T-cell (primary cell): ENCODE results near the gene MTA3. TPM values are rescaled to one million over a fixed set of nuclear protein-coding genes. Genes with fewer than 3 reads are reported as not detected.

Experiments
- ATAC-seq, 4 experiments: fragments of 200-7000 bp in 3 of 4; fragments of 150-1000 bp in 1 of 4; cut with Tn5 transposase; replicated peaks in 1 of 4; 1 replicate in 3 of 4; 2 replicates in 1 of 4; pipeline ENCODE4 v1.10.0; 2021; ENCODE audit warnings: moderate library complexity in 3 of 4, mild to moderate bottlenecking in 2 of 4, moderate number of reproducible peaks in 1 of 4
- CTCF ChIA-PET, 2 donors: fragments of 300-600 bp; sonication (Branson Sonifier 250); formaldehyde crosslinking; loops; one replicate each; lab custom pipeline; 2022; ENCODE audit warnings: antibody characterized with exemption in 2 of 2; lab: Charles Lee
- POLR2A ChIA-PET, 2 donors: fragments of 300-600 bp; sonication (Branson Sonifier 250); formaldehyde crosslinking; loops; one replicate each; lab custom pipeline; 2022; ENCODE audit warnings: antibody characterized with exemption in 2 of 2; lab: Charles Lee
- DNase-seq, 35 experiments: peaks; one replicate each; pipeline versions ENCODE4 v3.0.0 to v3.0.0-alpha.2; 2013 to 2023
- H3K27ac ChIP-seq: one replicate; pipeline ENCODE4 v1.5.1; 2013; ENCODE audit warnings: low read length
- H3K27me3 ChIP-seq, 2 experiments: replicated peaks in 1 of 2; 1 replicate in 1 of 2; 2 replicates in 1 of 2; pipeline versions ENCODE4 v1.6.1 to v1.7.0; 2013; ENCODE audit warnings: low read length in 1 of 2, mixed read lengths in 1 of 2; ENCODE audit not compliant: control insufficient read depth in 2 of 2, insufficient read depth in 2 of 2; ENCODE audit errors: extremely low read depth in 1 of 2
- H3K36me3 ChIP-seq, 2 donors: 1 replicate in 1 of 2; 2 replicates in 1 of 2; pipeline versions ENCODE4 v1.6.1 to v1.7.0; 2013; ENCODE audit warnings: low read length in 1 of 2; ENCODE audit not compliant: control insufficient read depth in 2 of 2, insufficient read depth in 1 of 2; ENCODE audit errors: extremely low read depth in 1 of 2
- H3K4me1 ChIP-seq, 2 experiments: 1 replicate in 1 of 2; 2 replicates in 1 of 2; pipeline versions ENCODE4 v1.6.1 to v1.7.0; 2013; ENCODE audit warnings: low read length in 2 of 2, mixed read lengths in 1 of 2; ENCODE audit not compliant: insufficient read depth in 2 of 2, control insufficient read depth in 1 of 2; ENCODE audit errors: extremely low read depth in 1 of 2
- H3K4me3 ChIP-seq, 2 donors: 1 replicate in 1 of 2; 2 replicates in 1 of 2; pipeline versions ENCODE4 v1.5.1 to v1.7.0; 2013; ENCODE audit warnings: mild to moderate bottlenecking in 2 of 2, low read length in 1 of 2, moderate library complexity in 1 of 2; ENCODE audit not compliant: control insufficient read depth in 1 of 2; ENCODE audit errors: extremely low read depth in 1 of 2
- H3K9me3 ChIP-seq: 2 replicates; pipeline ENCODE4 v1.7.0; 2013
- H3K27ac Mint-ChIP-seq, 2 donors: one replicate each; pipeline ENCODE4 v1.8.0; 2020 to 2021; ENCODE audit warnings: mild to moderate bottlenecking in 2 of 2, mixed read lengths in 2 of 2
- H3K27me3 Mint-ChIP-seq, 2 donors: one replicate each; pipeline ENCODE4 v1.8.0; 2021 to 2022; ENCODE audit warnings: mixed read lengths in 2 of 2
- H3K36me3 Mint-ChIP-seq: one replicate; pipeline ENCODE4 v1.8.0; 2021; ENCODE audit warnings: mixed read lengths
- H3K4me1 Mint-ChIP-seq, 3 donors: one replicate each; pipeline ENCODE4 v1.8.0; 2020 to 2022; ENCODE audit warnings: mixed read lengths in 3 of 3, mild to moderate bottlenecking in 1 of 3
- H3K4me3 Mint-ChIP-seq, 3 donors: one replicate each; pipeline ENCODE4 v1.8.0; 2020 to 2022; ENCODE audit warnings: mild to moderate bottlenecking in 3 of 3, mixed read lengths in 3 of 3, moderate library complexity in 3 of 3
- H3K9me3 Mint-ChIP-seq, 3 donors: one replicate each; pipeline ENCODE4 v1.8.0; 2020 to 2022; ENCODE audit warnings: mixed read lengths in 3 of 3
- WGBS: methylation state at CpG from one replicate; pipeline ENCODE4 v1.1.5; 2013; ENCODE audit warnings: missing lambda C conversion rate; ENCODE audit not compliant: insufficient coverage; 5-methylcytosine and 5-hydroxymethylcytosine counted together
- total RNA-seq, 35 experiments: library from RNA in 6 of 35; stranded (reverse) in 6 of 35; fragments of 120-200 nt in 1 of 35; gene quantifications; one replicate each; pipeline versions ENCODE4 v1.2.1 to v1.2.4 and lab custom pipeline; 2013 to 2026

MTA3 gene
- total RNA-seq, 5 donors from 2014 or later (not counting 1 experiment from before 2014, with no cell fraction given), result 20.9 to 42.4 (median 24.6) TPM

DNA sequence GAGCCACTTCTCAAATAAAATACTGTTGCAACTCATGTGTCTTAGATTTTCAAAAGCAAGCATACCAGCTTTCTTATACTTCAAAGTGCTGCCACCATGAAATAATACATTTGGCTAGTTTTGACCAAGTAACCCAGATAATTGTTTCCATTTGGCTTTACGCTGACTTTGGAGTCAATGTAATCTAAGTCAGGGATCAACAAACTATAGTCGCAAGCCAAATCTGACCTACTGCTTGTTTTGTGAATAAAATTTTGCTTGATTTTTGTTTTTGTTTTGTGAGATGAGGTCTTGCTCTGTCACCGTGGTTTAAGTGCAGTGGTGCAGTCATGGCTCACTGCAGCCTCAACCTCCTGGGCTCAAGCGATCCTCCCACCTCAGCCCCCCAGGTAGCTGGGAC, 130.5 kb downstream of the MTA3 start:
- CTCF ChIA-PET, result no interaction called here
- DNase-seq, result no peak
- H3K27ac Mint-ChIP-seq, result no peak overlapping the region
- Histone ChIP-seq H3K36me3 (peaks cover 9 to 13% of the 10 kb centered on the region in 2 donors), H3K4me1 (no peaks in the 10 kb centered on the region), H3K4me3 (no peak overlapping the region), H3K9me3 (no peaks in the 10 kb centered on the region), H3K27ac (no peak overlapping the region), H3K27me3 (no peaks in the 10 kb centered on the region)
- H3K27me3 Mint-ChIP-seq, result no peaks in the 10 kb centered on the region
- no peak overlapping the region for H3K4me3 Mint-ChIP-seq
- H3K36me3 Mint-ChIP-seq, result peaks cover 34% of the 10 kb centered on the region
- H3K4me1 Mint-ChIP-seq, result no peaks in the 10 kb centered on the region
- H3K9me3 Mint-ChIP-seq, result no peaks in the 10 kb centered on the region
- no peak for ATAC-seq
- 100% methylated on average over 2 of the region's 4 CpGs for WGBS
- POLR2A ChIA-PET, result no interaction called here

DNA sequence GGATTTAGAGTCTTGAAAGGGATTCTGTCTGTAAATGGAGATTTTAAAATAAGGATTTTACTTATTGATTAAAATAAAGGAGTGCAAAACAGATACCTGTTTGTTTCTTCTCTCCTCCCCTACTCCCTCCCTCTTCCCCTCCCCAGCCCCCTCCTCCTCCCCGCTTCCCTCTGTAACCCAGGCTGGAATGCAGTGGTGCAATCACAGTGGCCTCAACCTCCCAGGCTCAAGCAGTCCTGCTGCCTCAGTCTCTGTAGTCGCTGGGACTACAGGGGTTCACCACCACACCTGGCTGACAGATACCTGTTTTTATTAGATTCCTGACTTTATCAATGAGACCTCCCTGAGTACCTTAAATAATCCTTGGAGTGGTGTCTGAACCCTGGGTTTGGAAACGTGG, 138.4 kb downstream of the MTA3 start:
- Mint-ChIP-seq H3K36me3 (peaks cover 49% of the 10 kb centered on the region), H3K27me3 (no peaks in the 10 kb centered on the region), H3K27ac (no peak overlapping the region), H3K4me3 (no peak overlapping the region), H3K4me1 (no peaks in the 10 kb centered on the region), H3K9me3 (no peaks in the 10 kb centered on the region)
- peaks cover 14 to 17% of the 10 kb centered on the region in 2 donors for H3K36me3 ChIP-seq
- no peak for ATAC-seq
- H3K27ac ChIP-seq, result no peak overlapping the region
- no peaks in the 10 kb centered on the region for H3K4me1 ChIP-seq
- H3K27me3 ChIP-seq, result no peaks in the 10 kb centered on the region
- no peak overlapping the region for H3K4me3 ChIP-seq
- ChIA-PET POLR2A (no interaction called here), CTCF (interaction anchor here in 1 of 2 donors (0.7 kb wide), 1 partner anchor 148 kb away, joined by 3 read pairs; no protein-coding TSS in a partner anchor)
- no peak for DNase-seq
- no peaks in the 10 kb centered on the region for H3K9me3 ChIP-seq
- 100% methylated on average over 1 of the region's 3 CpGs for WGBS

- CTCF ChIA-PET, result interaction anchor here in 1 of 2 donors (0.5 kb wide), 1 partner anchor 34 kb away, joined by 6 read pairs; no protein-coding TSS in a partner anchor
- POLR2A ChIA-PET, result no interaction called here
Observed at GRCh38 chr2:42708179-42708578, 139.7 kb downstream of the MTA3 start.

GRCh38 chr2:42711896-42712295, 143.5 kb downstream of the MTA3 start:
- DNase-seq, result no peak
- Histone ChIP-seq H3K27ac (no peak overlapping the region), H3K4me1 (no peaks in the 10 kb centered on the region), H3K27me3 (no peaks in the 10 kb centered on the region), H3K9me3 (no peaks in the 10 kb centered on the region), H3K36me3 (peaks cover 3 to 13% of the 10 kb centered on the region in 2 donors), H3K4me3 (no peak overlapping the region)
- CTCF ChIA-PET, result interaction anchor here in 1 of 2 donors (0.7 kb wide), 1 partner anchor 181 kb away, joined by 3 read pairs; no protein-coding TSS in a partner anchor
- no peak for ATAC-seq
- Mint-ChIP-seq H3K27me3 (no peaks in the 10 kb centered on the region), H3K9me3 (no peaks in the 10 kb centered on the region), H3K4me1 (no peaks in the 10 kb centered on the region), H3K4me3 (no peak overlapping the region), H3K27ac (no peak overlapping the region), H3K36me3 (peaks cover 33% of the 10 kb centered on the region)
- POLR2A ChIA-PET, result no interaction called here
- no CpG with 5 or more reads among the region's 1 CpG for WGBS

More at GRCh38 chr2:42708179-42708578, 139.7 kb downstream of the MTA3 start:
- Mint-ChIP-seq H3K9me3 (no peaks in the 10 kb centered on the region), H3K36me3 (peaks cover 46% of the 10 kb centered on the region), H3K4me3 (no peak overlapping the region), H3K27ac (no peak overlapping the region), H3K4me1 (no peaks in the 10 kb centered on the region), H3K27me3 (no peaks in the 10 kb centered on the region)
- Histone ChIP-seq H3K9me3 (no peaks in the 10 kb centered on the region), H3K36me3 (peaks cover 10 to 16% of the 10 kb centered on the region in 2 donors), H3K4me3 (no peak overlapping the region), H3K4me1 (no peaks in the 10 kb centered on the region), H3K27me3 (no peaks in the 10 kb centered on the region), H3K27ac (no peak overlapping the region)
- DNase-seq (no peak), ATAC-seq (no peak)
- WGBS, result no CpG with 5 or more reads among the region's 6 CpGs

DNA sequence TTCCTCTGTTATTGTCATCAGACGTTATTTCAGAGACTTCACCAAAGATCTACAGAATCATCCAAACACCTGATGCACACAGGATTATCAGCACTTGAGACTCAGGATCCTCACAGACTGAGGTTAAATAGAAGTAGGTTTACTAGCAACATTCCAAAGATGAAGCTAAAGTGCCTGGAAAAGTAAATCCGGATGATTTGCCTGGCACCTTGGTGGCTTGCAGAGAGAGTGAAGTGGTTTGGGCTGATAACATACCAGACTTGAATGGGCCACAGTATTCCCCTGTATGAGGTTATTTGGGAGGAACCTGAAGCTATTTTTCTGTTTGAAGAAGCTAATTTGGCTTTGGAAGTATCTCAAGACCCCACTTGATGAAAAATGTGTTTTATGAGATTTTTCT, 144.5 kb downstream of the MTA3 start:
- no peak overlapping the region for H3K27ac Mint-ChIP-seq
- Histone ChIP-seq H3K36me3 (peaks cover 3 to 7% of the 10 kb centered on the region in 2 donors), H3K4me1 (no peaks in the 10 kb centered on the region), H3K27me3 (no peaks in the 10 kb centered on the region), H3K4me3 (no peak overlapping the region), H3K27ac (no peak overlapping the region), H3K9me3 (no peaks in the 10 kb centered on the region)
- ChIA-PET POLR2A (interaction anchor here in 1 of 2 donors (0.6 kb wide), 1 partner anchor 101 kb away, joined by 3 read pairs; no protein-coding TSS in a partner anchor), CTCF (interaction anchor here in 1 of 2 donors (0.7 kb wide), 1 partner anchor 700 kb away, joined by 3 read pairs; no protein-coding TSS in a partner anchor)
- ATAC-seq (no peak), DNase-seq (no peak)
- H3K36me3 Mint-ChIP-seq, result peaks cover 24% of the 10 kb centered on the region
- WGBS, result 100% methylated on average over 1 of the region's 2 CpGs
- H3K27me3 Mint-ChIP-seq, result no peaks in the 10 kb centered on the region
- H3K4me1 Mint-ChIP-seq, result no peaks in the 10 kb centered on the region
- no peaks in the 10 kb centered on the region for H3K9me3 Mint-ChIP-seq
- no peak overlapping the region for H3K4me3 Mint-ChIP-seq

GRCh38 chr2:42713920-42714319, 145.5 kb downstream of the MTA3 start:
- Mint-ChIP-seq H3K4me3 (no peak overlapping the region), H3K27ac (no peak overlapping the region), H3K4me1 (no peaks in the 10 kb centered on the region), H3K27me3 (no peaks in the 10 kb centered on the region), H3K36me3 (peaks cover 16% of the 10 kb centered on the region), H3K9me3 (no peaks in the 10 kb centered on the region)
- H3K9me3 ChIP-seq, result no peaks in the 10 kb centered on the region
- DNase-seq (no peak), ATAC-seq (no peak)
- ChIA-PET POLR2A (no interaction called here), CTCF (no interaction called here)
- H3K27ac ChIP-seq, result no peak overlapping the region
- no CpG with 5 or more reads among the region's 4 CpGs for WGBS
- no peaks in the 10 kb centered on the region for H3K27me3 ChIP-seq
- no peak overlapping the region for H3K4me3 ChIP-seq
- H3K4me1 ChIP-seq, result no peaks in the 10 kb centered on the region
- H3K36me3 ChIP-seq, result peaks cover 3 to 7% of the 10 kb centered on the region in 2 donors
